GM18867 (cell line): ENCODE measurements around the gene ENOX2.

Experiments
- ATAC-seq: cut with Tn5 transposase; IDR thresholded peaks from one replicate; pipeline ENCODE4 v1.9.1; 2021; ENCODE audit warnings: mild to moderate bottlenecking, moderate library complexity; ENCODE audit not compliant: unreplicated experiment

Gene ENOX2

GRCh38 chrX:130704053-130705038 lies 198.7 kb downstream of the ENOX2 start:
- no peak for ATAC-seq

- no peak for ATAC-seq
Measured at GRCh38 chrX:130702867-130703707, 199.9 kb downstream of the ENOX2 start.

- ATAC-seq: no peak
Measured at GRCh38 chrX:130700629-130701028, 202.4 kb downstream of the ENOX2 start.

GRCh38 chrX:130699618-130700017 lies 203.4 kb downstream of the ENOX2 start:
- ATAC-seq: no peak

- ATAC-seq: no peak
Measured at GRCh38 chrX:130696542-130696941, 206.5 kb downstream of the ENOX2 start.

- no peak for ATAC-seq
Measured at GRCh38 chrX:130695931-130696330, 207.1 kb downstream of the ENOX2 start.

- no peak for ATAC-seq
Measured at GRCh38 chrX:130694983-130695382, 208.0 kb downstream of the ENOX2 start.

- no peak for ATAC-seq
Measured at GRCh38 chrX:130691576-130691975, 211.4 kb downstream of the ENOX2 start.

GRCh38 chrX:130688360-130688759 lies 214.6 kb downstream of the ENOX2 start:
- ATAC-seq: no peak

GRCh38 chrX:130682990-130683389 lies 220.0 kb downstream of the ENOX2 start:
- ATAC-seq: no peak

GRCh38 chrX:130680164-130681035 lies 222.6 kb downstream of the ENOX2 start:
- no peak for ATAC-seq

GRCh38 chrX:130676861-130677260 lies 226.1 kb downstream of the ENOX2 start:
- ATAC-seq: no peak

- no peak for ATAC-seq
Measured at GRCh38 chrX:130672214-130672613, 230.8 kb downstream of the ENOX2 start.

- no peak for ATAC-seq
Measured at GRCh38 chrX:130669233-130669632, 233.8 kb downstream of the ENOX2 start.

GRCh38 chrX:130665263-130665662 lies 237.7 kb downstream of the ENOX2 start:
- no peak for ATAC-seq

- no peak for ATAC-seq
Measured at GRCh38 chrX:130658310-130658709, 244.7 kb downstream of the ENOX2 start.

GRCh38 chrX:130654409-130654950 lies 248.5 kb downstream of the ENOX2 start:
- ATAC-seq: no peak

GRCh38 chrX:130652824-130653578 lies 250.0 kb downstream of the ENOX2 start:
- no peak for ATAC-seq

GRCh38 chrX:130649738-130650137 lies 253.3 kb downstream of the ENOX2 start:
- no peak for ATAC-seq

GRCh38 chrX:130647468-130647867 lies 255.5 kb downstream of the ENOX2 start:
- no peak for ATAC-seq
